Heart right ventricle (tissue), 16 donors: ENCODE data around the gene TRAPPC10. TPM values are rescaled to one million over a fixed set of nuclear protein-coding genes. Genes with fewer than 3 reads are reported as not detected.
A peak's percentile ranks its signal among the peaks of the same experiment; 100 is the strongest.

Source experiments
- ATAC-seq, 8 donors: fragments of 200-7000 bp; cut with Tn5 transposase; one replicate each; pipeline ENCODE4 v1.9.1; 2020; ENCODE audit warnings: mild to moderate bottlenecking in 8 of 8, moderate library complexity in 8 of 8, moderate number of reproducible peaks in 1 of 8
- DNase-seq, 2 donors: peaks; one replicate each; pipeline ENCODE4 v3.0.0-alpha.2; 2020
- H3K27ac ChIP-seq, 10 donors: fragments of 200-600 bp; sonication (generic) in 2 of 10; one replicate each; pipeline versions ENCODE4 v1.5.0 to v1.8.0; 2020 to 2022; ENCODE audit warnings: mild to moderate bottlenecking in 3 of 10
- H3K27me3 ChIP-seq, 7 donors: fragments of 200-600 bp; one replicate each; pipeline ENCODE4 v1.8.0; 2021 to 2022; ENCODE audit warnings: mild to moderate bottlenecking in 2 of 7
- H3K36me3 ChIP-seq, 9 donors: fragments of 200-600 bp; sonication (generic) in 1 of 9; one replicate each; pipeline versions ENCODE4 v1.5.0 to v1.8.0; 2020 to 2022; ENCODE audit warnings: mild to moderate bottlenecking in 2 of 9
- H3K4me1 ChIP-seq, 9 donors: fragments of 200-600 bp; sonication (generic) in 1 of 9; one replicate each; pipeline versions ENCODE4 v1.5.0 to v1.8.0; 2020 to 2022; ENCODE audit warnings: mild to moderate bottlenecking in 4 of 9
- H3K4me3 ChIP-seq, 10 donors: fragments of 200-600 bp; sonication (generic) in 2 of 10; one replicate each; pipeline versions ENCODE4 v1.5.0 to v1.8.0; 2020 to 2022; ENCODE audit warnings: mild to moderate bottlenecking in 7 of 10, moderate library complexity in 2 of 10
- H3K9me3 ChIP-seq, 11 donors: fragments of 200-600 bp in 10 of 11; sonication (generic) in 2 of 11; one replicate each; pipeline versions ENCODE4 v1.5.0 to v1.8.0; 2013 to 2022; ENCODE audit warnings: mild to moderate bottlenecking in 2 of 11, control low read depth in 1 of 11, moderate library complexity in 1 of 11
- WGBS, 2 donors: extraction: QIAGEN DNeasy Blood & Tissue Kit; methylation state at CpG; one replicate each; pipeline ENCODE4 v1.1.7; 2013; ENCODE audit warnings: inconsistent platforms in 1 of 2; 5-methylcytosine and 5-hydroxymethylcytosine counted together
- intact Hi-C, 10 donors: fragments of 100-400 bp; cut with DNase I; formaldehyde crosslinking; loops; one replicate each; pipeline versions ENCODE4 v1.11.1 to v1.14.2; 2022
- polyA plus RNA-seq, 2 donors: library from polyadenylated mRNA; stranded (reverse); fragments of 200-250 nt; gene quantifications; one replicate each; pipeline ENCODE4 v1.2.3, GENCODE V29; 2013
- total RNA-seq, 10 donors: library from RNA; stranded (reverse); fragmentation: NEBNext Ultra II Directional in 3 of 10; extraction: Animal tissue kit (Norgen Biotek cat#: 25700) in 3 of 10; gene quantifications; one replicate each; pipeline versions ENCODE4 v1.2.1 to v1.2.4, GENCODE V29; 2021 to 2023
- TF ChIP-seq, protein P1 (sequence below), 9 donors: fragments of 200-600 bp; sonication (generic) in 2 of 9; IDR thresholded peaks; one replicate each; pipeline versions ENCODE4 v1.5.0 to v1.8.0; 2021 to 2022; ENCODE audit warnings: antibody characterized with exemption in 9 of 9, mild to moderate bottlenecking in 5 of 9, moderate library complexity in 1 of 9
- donor health status: Arrhythmogenic right ventricular cardiomyopathy.
- donor health status: ischemic (EF 13 %, LVEDD 7.1; RV severe dilation, severe dysfunction).
- donor health status: healthy with polysubstance abuse.
- donor health status: DM: no; HTN: yes; CAD: no.
- donor health status: DM: no; HTN: no; CAD: no.
- donor health status: ischemic (EF 25% LVEDD 6.9; RV normal size, moderate dysfunction).
- donor health status: ischemic (EF 25% LVEDD 5.7; RV mildly dilated, moderate dysfunction).
- donor health status: healthy.
- donor health status: DM: yes; HTN: yes; CAD: no.
- donor health status: Ischemic cardiomyopathy.
- donor health status: ischemic (EF 35%, LVEDD 5.7; RV mildly dilated, moderate dysfunction).
- donor health status: nonischemic (EF 11% LVEDD 7.7; RV severe dilation, severe dysfunction).
- donor health status: DM: yes; HTN: yes; CAD: no.
- donor health status: PGD.
- donor health status: ischemic (EF 29% LVEDD 5.4; RV normal size, mild dysfunction).
- donor health status: nonischemic (EF 23%, LVEDD 6.1; RV moderate dilation, normal function).

Gene TRAPPC10
- total and polyA plus RNA-seq, 12 donors: 4.7 to 26.2 (median 19.4) TPM

DNA sequence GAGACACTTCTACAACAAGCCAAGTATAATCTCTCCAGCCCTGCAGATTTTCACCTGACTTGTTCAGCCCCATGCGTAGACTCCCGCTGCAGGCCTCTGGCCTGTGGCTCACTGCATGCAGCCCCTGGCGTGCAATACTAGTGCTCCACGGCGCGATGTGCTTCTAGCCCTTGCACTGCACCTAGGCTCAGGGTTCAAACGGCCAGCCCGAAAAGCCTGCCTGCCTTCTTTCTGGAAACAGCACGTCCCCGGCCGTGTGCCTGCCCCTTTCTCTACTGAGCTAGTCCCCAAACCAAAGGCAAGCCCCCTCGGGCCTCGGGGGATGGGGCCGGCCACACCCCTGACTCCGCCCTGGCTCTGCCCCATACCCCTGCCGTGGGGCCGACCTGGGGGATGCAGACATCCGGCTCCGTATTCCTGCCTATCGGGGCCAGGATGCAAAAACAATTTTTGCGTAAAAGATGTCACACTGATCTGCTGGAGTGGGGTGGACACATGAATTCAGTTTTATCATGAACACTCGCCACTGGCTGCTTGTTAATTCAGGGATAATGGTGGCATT, 26.3 kb upstream of the TRAPPC10 start:
- H3K36me3 ChIP-seq: peaks cover 0 to 36% (median 13%) of the 10 kb centered on the region in 9 donors
- peaks cover 0 to 29% (median 10%) of the 10 kb centered on the region in 9 donors for H3K4me1 ChIP-seq
- TF ChIP-seq, protein P1, sequence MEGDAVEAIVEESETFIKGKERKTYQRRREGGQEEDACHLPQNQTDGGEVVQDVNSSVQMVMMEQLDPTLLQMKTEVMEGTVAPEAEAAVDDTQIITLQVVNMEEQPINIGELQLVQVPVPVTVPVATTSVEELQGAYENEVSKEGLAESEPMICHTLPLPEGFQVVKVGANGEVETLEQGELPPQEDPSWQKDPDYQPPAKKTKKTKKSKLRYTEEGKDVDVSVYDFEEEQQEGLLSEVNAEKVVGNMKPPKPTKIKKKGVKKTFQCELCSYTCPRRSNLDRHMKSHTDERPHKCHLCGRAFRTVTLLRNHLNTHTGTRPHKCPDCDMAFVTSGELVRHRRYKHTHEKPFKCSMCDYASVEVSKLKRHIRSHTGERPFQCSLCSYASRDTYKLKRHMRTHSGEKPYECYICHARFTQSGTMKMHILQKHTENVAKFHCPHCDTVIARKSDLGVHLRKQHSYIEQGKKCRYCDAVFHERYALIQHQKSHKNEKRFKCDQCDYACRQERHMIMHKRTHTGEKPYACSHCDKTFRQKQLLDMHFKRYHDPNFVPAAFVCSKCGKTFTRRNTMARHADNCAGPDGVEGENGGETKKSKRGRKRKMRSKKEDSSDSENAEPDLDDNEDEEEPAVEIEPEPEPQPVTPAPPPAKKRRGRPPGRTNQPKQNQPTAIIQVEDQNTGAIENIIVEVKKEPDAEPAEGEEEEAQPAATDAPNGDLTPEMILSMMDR (IDR thresholded peaks at IDR 0.05): no peak
- H3K27ac ChIP-seq: no peak overlapping the region
- no peaks in the 10 kb centered on the region for H3K27me3 ChIP-seq
- H3K4me3 ChIP-seq: no peak overlapping the region
- no peaks in the 10 kb centered on the region for H3K9me3 ChIP-seq
- DNase-seq (no peak), ATAC-seq (peak in 2 of 8 donors; percentile 26 to 45)
- WGBS, 2 donors: 26 to 31% methylated on average over 22 of the region's 22 CpGs
- intact Hi-C loops: no loop called here

DNA sequence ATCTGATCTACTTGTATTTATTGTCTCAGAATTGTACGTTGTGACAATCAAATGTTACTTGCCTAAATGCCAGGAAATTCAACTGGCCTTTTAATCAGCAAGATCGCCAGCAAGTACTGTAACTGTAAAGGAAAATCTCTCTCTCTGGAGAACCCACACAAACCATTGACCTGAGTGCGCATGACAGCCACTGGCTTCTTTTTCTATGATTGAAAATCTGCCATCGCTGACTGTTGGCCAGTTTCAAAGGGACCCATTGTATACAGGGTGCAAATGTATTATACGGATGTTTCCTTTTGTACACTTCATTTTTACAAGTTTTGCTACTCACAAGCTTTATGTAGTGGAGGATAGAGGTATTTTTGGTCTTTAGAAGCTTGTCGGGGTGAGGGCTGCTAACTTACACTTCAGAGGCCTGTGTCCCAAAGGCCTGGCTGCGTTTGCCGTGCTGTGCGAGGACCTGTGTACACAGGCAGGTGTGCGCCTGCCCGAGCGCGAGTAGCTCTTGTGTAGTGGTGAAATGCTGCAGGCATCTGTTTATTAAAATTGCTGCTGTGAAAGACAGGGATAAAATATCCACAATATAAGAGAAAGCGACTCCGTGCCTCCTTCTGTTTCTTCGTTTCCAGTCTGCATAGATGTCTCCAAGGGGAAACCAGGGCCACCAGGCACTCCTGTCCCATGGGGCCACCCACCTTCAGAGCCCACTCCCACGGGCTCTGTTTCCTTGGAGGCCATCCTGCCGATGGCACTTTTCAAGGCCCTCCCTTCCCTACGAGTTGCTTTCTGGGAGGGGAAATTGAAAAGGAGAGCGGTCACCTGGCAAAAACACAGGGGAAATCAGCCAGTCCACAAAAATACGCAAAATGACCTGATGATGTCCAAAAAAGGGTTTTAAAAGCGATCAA, 25.3 kb upstream of the TRAPPC10 start:
- TF ChIP-seq, protein P1 (IDR thresholded peaks at IDR 0.05): no peak
- H3K27me3 ChIP-seq: no peaks in the 10 kb centered on the region
- no peak for ATAC-seq
- H3K9me3 ChIP-seq: no peaks in the 10 kb centered on the region
- H3K27ac ChIP-seq: peak overlapping the region in 5 of 10 donors; percentile 15 to 56 (median 28)
- H3K4me3 ChIP-seq: no peak overlapping the region
- intact Hi-C loops: no loop called here
- peaks cover 0 to 29% (median 10%) of the 10 kb centered on the region in 9 donors for H3K4me1 ChIP-seq
- no peak for DNase-seq
- WGBS, 2 donors: 76 to 85% methylated on average over 22 of the region's 22 CpGs
- H3K36me3 ChIP-seq: peaks cover 0 to 25% (median 5%) of the 10 kb centered on the region in 9 donors

DNA sequence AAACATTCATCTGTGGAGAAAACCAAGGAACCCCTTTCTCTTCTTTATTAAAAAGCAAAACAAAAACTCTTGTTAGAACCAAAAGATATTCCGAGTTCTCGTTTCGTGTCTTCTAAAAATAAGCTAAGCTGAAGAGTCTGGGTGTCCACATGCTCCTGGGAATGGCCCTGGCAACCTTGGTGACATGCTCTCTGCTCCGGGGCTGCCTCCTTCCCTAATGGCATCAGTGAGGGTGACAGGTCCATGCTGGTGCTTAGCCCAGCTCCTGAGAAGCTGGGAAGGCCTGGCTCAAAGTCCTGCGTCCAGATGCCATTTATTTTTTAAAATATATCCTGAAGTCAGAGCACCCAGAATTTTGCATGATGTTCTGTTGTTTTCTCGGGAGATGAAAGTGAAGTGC, 24.6 kb upstream of the TRAPPC10 start:
- Histone ChIP-seq H3K4me3 (no peak overlapping the region), H3K27ac (peak overlapping the region in 4 of 10 donors; percentile 15 to 56 (median 24)), H3K4me1 (peaks cover 0 to 29% (median 10%) of the 10 kb centered on the region in 9 donors), H3K9me3 (no peaks in the 10 kb centered on the region), H3K36me3 (peaks cover 0 to 18% (median 0%) of the 10 kb centered on the region in 9 donors), H3K27me3 (no peaks in the 10 kb centered on the region)
- no peak for DNase-seq
- peak in 7 of 8 donors; percentile 35 to 76 (median 53) for ATAC-seq
- intact Hi-C loops: no loop called here
- TF ChIP-seq, protein P1 (IDR thresholded peaks at IDR 0.05): no peak
- 46 to 52% methylated on average over 6 of the region's 6 CpGs for WGBS, 2 donors

DNA sequence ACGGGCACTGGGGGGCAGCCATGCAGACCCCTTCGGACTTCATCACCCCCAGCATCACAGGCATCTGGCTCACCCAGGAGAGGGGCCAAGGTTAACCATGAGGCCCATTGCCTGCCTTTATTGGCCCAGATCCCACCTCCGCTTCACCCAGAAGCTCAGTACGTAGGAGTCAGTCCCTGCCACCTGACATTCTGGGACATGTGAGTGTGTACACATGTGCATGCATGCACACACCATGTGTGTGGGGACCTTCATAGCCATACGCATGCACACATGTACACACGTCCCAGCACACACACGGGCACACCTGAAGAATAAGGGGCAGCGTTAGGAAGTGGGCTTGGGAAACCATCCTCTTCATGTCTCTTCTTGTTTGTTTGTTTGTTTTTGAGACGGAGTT, 24.1 kb upstream of the TRAPPC10 start:
- H3K27ac ChIP-seq: no peak overlapping the region

More for the DNA sequence above, 24.1 kb upstream of the TRAPPC10 start:
- peaks cover 0 to 29% (median 10%) of the 10 kb centered on the region in 9 donors for H3K4me1 ChIP-seq
- TF ChIP-seq, protein P1 (IDR thresholded peaks at IDR 0.05): no peak
- no peaks in the 10 kb centered on the region for H3K9me3 ChIP-seq
- ATAC-seq: peak in 3 of 8 donors; percentile 6 to 34 (median 24)
- no peak overlapping the region for H3K4me3 ChIP-seq
- peaks cover 0 to 13% (median 0%) of the 10 kb centered on the region in 9 donors for H3K36me3 ChIP-seq
- no peaks in the 10 kb centered on the region for H3K27me3 ChIP-seq
- intact Hi-C loops: no loop called here
- no peak for DNase-seq
- WGBS, 2 donors: 78 to 83% methylated on average over 9 of the region's 9 CpGs
